OCI-LY1 (cell line): ENCODE measurements around the gene EBI3.

Experiments used
- CTCF ChIP-seq: fragments of 200-600 bp; sonication (generic), shearing (Covaris generic); IDR thresholded peaks from 2 replicates; pipeline ENCODE4 v1.5.1; 2017; ENCODE audit warnings: mild to moderate bottlenecking, antibody characterized with exemption, low read length, moderate library complexity, mixed read lengths
- EZH2 ChIP-seq: fragments of 200-600 bp; sonication (generic), shearing (Covaris generic); IDR thresholded peaks from 2 replicates; pipeline ENCODE4 v1.8.0; 2017; ENCODE audit warnings: borderline replicate concordance, mixed run types, mild to moderate bottlenecking, antibody characterized with exemption, low read length, moderate library complexity, mixed read lengths

GRCh38 chr19:4278419-4279266 is 49.3 kb downstream of the EBI3 start, which contains the start of gene SHD:
- TF ChIP-seq CTCF (no peak), EZH2 (no peak)
